H1 (cell line): ENCODE results near the gene OR52N5.

Experiments used
- EZH2 ChIP-seq: fragments of 200-600 bp; sonication (generic); IDR thresholded peaks from 2 replicates; pipeline ENCODE4 v1.7.1; 2012; ENCODE audit warnings: low read depth, mild to moderate bottlenecking, moderate library complexity, low read length, inconsistent platforms; ENCODE audit not compliant: severe bottlenecking
- RFX5 ChIP-seq: IDR thresholded peaks from 2 replicates; pipeline ENCODE4 v1.6.1; 2011; ENCODE audit warnings: low read depth, low read length, improper control_type of control experiment, borderline replicate concordance

DNA sequence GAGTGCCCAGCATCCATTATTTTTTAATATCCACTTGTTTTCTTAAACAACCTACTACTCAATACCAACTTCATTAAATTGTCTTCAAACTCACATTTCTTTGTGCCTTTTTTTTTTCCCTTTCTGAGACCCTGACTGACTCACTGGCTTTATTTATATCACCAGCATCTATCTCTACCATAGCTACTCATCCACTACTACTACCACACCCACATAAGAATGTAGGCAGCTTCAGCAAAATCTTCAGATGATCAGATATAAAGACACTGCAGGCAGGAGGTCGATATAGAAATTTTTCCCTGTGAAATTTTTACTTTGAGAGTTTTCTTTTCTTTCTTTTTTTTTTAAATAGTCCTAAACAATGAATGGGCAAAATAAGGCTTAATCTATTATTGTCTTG, 44.7 kb downstream of the OR52N5 start:
- TF ChIP-seq RFX5: no peak
- no peak for TF ChIP-seq EZH2
